Mucosa of descending colon (tissue), 3 donors: ENCODE results near the gene ALDH1L1. TPM values are rescaled to one million over a fixed set of nuclear protein-coding genes. Genes with fewer than 3 reads are reported as not detected.

Experiments
- ATAC-seq: fragments of 200-7000 bp; cut with Tn5 transposase; one replicate; pipeline ENCODE4 v1.9.1; 2020; ENCODE audit warnings: mild to moderate bottlenecking, moderate library complexity
- DNase-seq, 3 donors: peaks; one replicate each; pipeline ENCODE4 v3.0.0-alpha.2; 2020
- H3K36me3 ChIP-seq: fragments of 200-600 bp; one replicate; pipeline ENCODE4 v1.8.0; 2021; ENCODE audit warnings: low read depth, mild to moderate bottlenecking
- H3K4me1 ChIP-seq: fragments of 200-600 bp; one replicate; pipeline ENCODE4 v1.8.0; 2021; ENCODE audit warnings: low read depth, mild to moderate bottlenecking
- H3K4me3 ChIP-seq: fragments of 200-600 bp; one replicate; pipeline ENCODE4 v1.8.0; 2021; ENCODE audit warnings: mild to moderate bottlenecking
- H3K9me3 ChIP-seq: fragments of 200-600 bp; one replicate; pipeline ENCODE4 v1.8.0; 2021; ENCODE audit warnings: mild to moderate bottlenecking
- CTCF ChIP-seq: fragments of 200-600 bp; IDR thresholded peaks from one replicate; pipeline ENCODE4 v1.8.0; 2022; ENCODE audit warnings: antibody characterized with exemption, mild to moderate bottlenecking
- intact Hi-C, 2 donors: fragments of 100-400 bp; cut with DNase I in 1 of 2; cut with micrococcal nuclease in 1 of 2; formaldehyde crosslinking; loops; one replicate each; pipeline versions ENCODE4 v1.11.0 to v1.11.1; 2022; cut with DNase I, micrococcal nuclease
- total RNA-seq, 3 donors: library from RNA; stranded (reverse); fragmentation: NEBNext Ultra II Directional in 2 of 3; extraction: Animal tissue kit (Norgen Biotek cat#: 25700) in 2 of 3; gene quantifications; one replicate each; pipeline versions ENCODE4 v1.2.1 to v1.2.4, GENCODE V29; 2021 to 2023
- donor health status: DM: no; HTN: no; CAD: no; lungs with moderate emphysema.
- donor health status: DM: no; HTN: no; CAD: no.
- donor health status: DM: no; HTN: yes; CAD: no.

Gene ALDH1L1
- total RNA-seq, 3 donors from 2014 or later: 14.3 to 27.4 (median 15.0) TPM

GRCh38 chr3:126130081-126130855 lies 50.1 kb downstream of the ALDH1L1 start:
- peak; percentile 65 for ATAC-seq
- Histone ChIP-seq H3K36me3 (no peaks in the 10 kb centered on the region), H3K4me1 (no peaks in the 10 kb centered on the region), H3K9me3 (no peaks in the 10 kb centered on the region), H3K4me3 (no peak overlapping the region)
- TF ChIP-seq CTCF: no peak
- peak; percentile 35 to 52 (median 46) for DNase-seq
- intact Hi-C loops: loop anchor here (10.0 kb wide), 2 partner anchors 65 to 265 kb away; partner anchors contain the start of gene CFAP100 (in 1 of the 2)

- Histone ChIP-seq H3K4me1 (no peaks in the 10 kb centered on the region), H3K36me3 (no peaks in the 10 kb centered on the region), H3K4me3 (no peak overlapping the region), H3K9me3 (no peaks in the 10 kb centered on the region)
- TF ChIP-seq CTCF: no peak
- DNase-seq (peak; percentile 14 to 43 (median 20)), ATAC-seq (peak; percentile 3)
- intact Hi-C loops: no loop called here
Observed at GRCh38 chr3:126129398-126129891, 50.9 kb downstream of the ALDH1L1 start.

- Histone ChIP-seq H3K9me3 (no peaks in the 10 kb centered on the region), H3K36me3 (no peaks in the 10 kb centered on the region), H3K4me1 (no peaks in the 10 kb centered on the region), H3K4me3 (no peak overlapping the region)
- no peak for TF ChIP-seq CTCF
- DNase-seq: peak in 2 of 3 donors; percentile 12 to 25
- intact Hi-C loops: no loop called here
- no peak for ATAC-seq
Observed at GRCh38 chr3:126128504-126129397, 51.6 kb downstream of the ALDH1L1 start.

GRCh38 chr3:126127904-126128303 lies 52.5 kb downstream of the ALDH1L1 start:
- no peaks in the 10 kb centered on the region for H3K9me3 ChIP-seq
- peak in 1 of 3 donors; percentile 34 for DNase-seq
- no peaks in the 10 kb centered on the region for H3K36me3 ChIP-seq
- intact Hi-C loops: no loop called here
- no peak for ATAC-seq
- no peak for TF ChIP-seq CTCF
- no peaks in the 10 kb centered on the region for H3K4me1 ChIP-seq
- H3K4me3 ChIP-seq: no peak overlapping the region

GRCh38 chr3:126127452-126127851 lies 52.9 kb downstream of the ALDH1L1 start:
- TF ChIP-seq CTCF: no peak
- H3K4me3 ChIP-seq: no peak overlapping the region
- no peak for ATAC-seq
- no peaks in the 10 kb centered on the region for H3K4me1 ChIP-seq
- peak in 2 of 3 donors; percentile 10 to 18 for DNase-seq
- no peaks in the 10 kb centered on the region for H3K9me3 ChIP-seq
- no peaks in the 10 kb centered on the region for H3K36me3 ChIP-seq
- intact Hi-C loops: no loop called here
